Measurements from ENCODE around the gene MS4A4E. TPM values are rescaled to one million over a fixed set of nuclear protein-coding genes. Genes with fewer than 3 reads are reported as not detected.

MS4A4E gene
- total RNA-seq, 1 donor = not detected

- TF ChIP-seq CTCF (IDR thresholded peaks at IDR 0.05; ENCODE audit: extremely low read depth, low read depth, low read length) = no peak
- Histone ChIP-seq H3K27me3 (ENCODE audit: insufficient read depth, low read length) (no peaks in the 10 kb centered on the region), H3K9me3 (ENCODE audit: low read depth, low read length) (peaks cover 2% of the 10 kb centered on the region), H3K79me2 (ENCODE audit: insufficient read depth, low read length) (no peaks in the 10 kb centered on the region), H3K4me3 (ENCODE audit: insufficient read depth, low read length) (no peak overlapping the region), H3K27ac (ENCODE audit: low read depth, low read length) (no peak overlapping the region), H3K36me3 (ENCODE audit: insufficient read depth, low read length) (no peaks in the 10 kb centered on the region), H3K4me2 (ENCODE audit: insufficient read depth, low read length) (no peak overlapping the region), H3K4me1 (ENCODE audit: insufficient read depth, low read length) (no peaks in the 10 kb centered on the region), H2AFZ (ENCODE audit: low read length) (no peak overlapping the region), H4K20me1 (ENCODE audit: insufficient read depth, low read length) (no peaks in the 10 kb centered on the region)
- DNase-seq (ENCODE audit: insufficient read length, low spot score, missing footprints) = no peak
These were observed 81.8 kb downstream of the MS4A4E start for GRCh38 chr11:60161107-60161506.

- no peak overlapping the region for H3K27ac ChIP-seq (ENCODE audit: low read depth, low read length)
- H3K36me3 ChIP-seq (ENCODE audit: insufficient read depth, low read length) = no peaks in the 10 kb centered on the region
- no peak overlapping the region for H3K4me2 ChIP-seq (ENCODE audit: insufficient read depth, low read length)
- no peak overlapping the region for H2AFZ ChIP-seq (ENCODE audit: low read length)
- TF ChIP-seq CTCF (IDR thresholded peaks at IDR 0.05; ENCODE audit: extremely low read depth, low read depth, low read length) = no peak
- DNase-seq (ENCODE audit: insufficient read length, low spot score, missing footprints) = no peak
- no peak overlapping the region for H3K4me3 ChIP-seq (ENCODE audit: insufficient read depth, low read length)
- H3K9me3 ChIP-seq (ENCODE audit: low read depth, low read length) = peaks cover 2% of the 10 kb centered on the region
- no peaks in the 10 kb centered on the region for H3K4me1 ChIP-seq (ENCODE audit: insufficient read depth, low read length)
- H3K27me3 ChIP-seq (ENCODE audit: insufficient read depth, low read length) = no peaks in the 10 kb centered on the region
- no peaks in the 10 kb centered on the region for H4K20me1 ChIP-seq (ENCODE audit: insufficient read depth, low read length)
- no peaks in the 10 kb centered on the region for H3K79me2 ChIP-seq (ENCODE audit: insufficient read depth, low read length)
These were observed 83.1 kb downstream of the MS4A4E start for GRCh38 chr11:60159868-60160267.

GRCh38 chr11:60159284-60159683 lies 83.7 kb downstream of the MS4A4E start:
- Histone ChIP-seq H3K4me1 (ENCODE audit: insufficient read depth, low read length) (no peaks in the 10 kb centered on the region), H3K27ac (ENCODE audit: low read depth, low read length) (no peak overlapping the region), H3K27me3 (ENCODE audit: insufficient read depth, low read length) (no peaks in the 10 kb centered on the region), H4K20me1 (ENCODE audit: insufficient read depth, low read length) (no peaks in the 10 kb centered on the region), H2AFZ (ENCODE audit: low read length) (no peak overlapping the region), H3K36me3 (ENCODE audit: insufficient read depth, low read length) (no peaks in the 10 kb centered on the region), H3K4me2 (ENCODE audit: insufficient read depth, low read length) (no peak overlapping the region), H3K4me3 (ENCODE audit: insufficient read depth, low read length) (no peak overlapping the region), H3K79me2 (ENCODE audit: insufficient read depth, low read length) (no peaks in the 10 kb centered on the region), H3K9me3 (ENCODE audit: low read depth, low read length) (peaks cover 2% of the 10 kb centered on the region)
- DNase-seq (ENCODE audit: insufficient read length, low spot score, missing footprints) = no peak
- TF ChIP-seq CTCF (IDR thresholded peaks at IDR 0.05; ENCODE audit: extremely low read depth, low read depth, low read length) = no peak

GRCh38 chr11:60158636-60159035 lies 84.3 kb downstream of the MS4A4E start:
- no peaks in the 10 kb centered on the region for H3K27me3 ChIP-seq (ENCODE audit: insufficient read depth, low read length)
- no peak overlapping the region for H3K4me2 ChIP-seq (ENCODE audit: insufficient read depth, low read length)
- no peak overlapping the region for H2AFZ ChIP-seq (ENCODE audit: low read length)
- H3K4me3 ChIP-seq (ENCODE audit: insufficient read depth, low read length) = no peak overlapping the region
- H3K36me3 ChIP-seq (ENCODE audit: insufficient read depth, low read length) = no peaks in the 10 kb centered on the region
- H4K20me1 ChIP-seq (ENCODE audit: insufficient read depth, low read length) = no peaks in the 10 kb centered on the region
- peaks cover 2% of the 10 kb centered on the region for H3K9me3 ChIP-seq (ENCODE audit: low read depth, low read length)
- no peaks in the 10 kb centered on the region for H3K4me1 ChIP-seq (ENCODE audit: insufficient read depth, low read length)
- H3K27ac ChIP-seq (ENCODE audit: low read depth, low read length) = no peak overlapping the region
- TF ChIP-seq CTCF (IDR thresholded peaks at IDR 0.05; ENCODE audit: extremely low read depth, low read depth, low read length) = no peak
- H3K79me2 ChIP-seq (ENCODE audit: insufficient read depth, low read length) = no peaks in the 10 kb centered on the region
- no peak for DNase-seq (ENCODE audit: insufficient read length, low spot score, missing footprints)
